ENCODE results near the gene SPAG6. TPM values are rescaled to one million over a fixed set of nuclear protein-coding genes. Genes with fewer than 3 reads are reported as not detected.

Gene SPAG6
- total and polyA plus RNA-seq, 9 of the 15 experiments (the other 6 are each of a cell fraction or from before 2014, with no cell fraction given) = 3.5 to 23.1 (median 11.8) TPM

GRCh38 chr10:22365644-22366434 is 20.5 kb downstream of the SPAG6 start (continued):
- no peak for TF ChIP-seq DDX20 (tag; IDR thresholded peaks at IDR 0.05; ENCODE audit: low read depth)
- no peak for TF ChIP-seq PPARD (CRISPR knock-in tag; IDR thresholded peaks at IDR 0.05)
- peak; percentile 59; the same call in 1 of the 2 replicates for TF ChIP-seq TFE3 (CRISPR knock-in tag; IDR thresholded peaks at IDR 0.05)
- TF ChIP-seq PCBP1 (IDR thresholded peaks at IDR 0.05; ENCODE audit: low read depth, low read length, poor library complexity, severe bottlenecking) = no peak
- peak; percentile 67 for TF ChIP-seq NFE2L1 (tag; IDR thresholded peaks at IDR 0.05; ENCODE audit: borderline replicate concordance, low read depth)
- TF ChIP-seq ZFP1 (CRISPR knock-in tag; IDR thresholded peaks at IDR 0.05) = peak; percentile 85
- no peak for TF ChIP-seq IRF1 (CRISPR knock-in tag; IDR thresholded peaks at IDR 0.05; ENCODE audit: borderline replicate concordance)
- TF ChIP-seq SRSF3 (IDR thresholded peaks at IDR 0.05; ENCODE audit: insufficient read depth, low read length) = no peak
- no peak for TF ChIP-seq KLF6 (CRISPR knock-in tag; IDR thresholded peaks at IDR 0.05; ENCODE audit: borderline replicate concordance)
- TF ChIP-seq ZNF551 (CRISPR knock-in tag; IDR thresholded peaks at IDR 0.05) = no peak
- TF ChIP-seq TRIM25 (IDR thresholded peaks at IDR 0.05; ENCODE audit: borderline replicate concordance) = no peak
- no peak for TF ChIP-seq ZNF740 (CRISPR knock-in tag; IDR thresholded peaks at IDR 0.05)
- TF ChIP-seq ZNF740 (tag; IDR thresholded peaks at IDR 0.05) = no peak
- TF ChIP-seq ATF4 (CRISPR knock-in tag; IDR thresholded peaks at IDR 0.05) = no peak
- TF ChIP-seq FOXK2 (conservative IDR thresholded peaks at IDR 0.05 in 1 of 2, IDR thresholded peaks at IDR 0.05 in 1 of 2; ENCODE audit: low read depth in 2 of 2) = no peak
- TF ChIP-seq ZNF121 (CRISPR knock-in tag; conservative IDR thresholded peaks at IDR 0.05) = no peak
- no peak for TF ChIP-seq ASH1L (IDR thresholded peaks at IDR 0.05; ENCODE audit: borderline replicate concordance, low read depth, partially characterized antibody)
- TF ChIP-seq TGIF2 (CRISPR knock-in tag; IDR thresholded peaks at IDR 0.05) = no peak
- TF ChIP-seq CHCHD3 (CRISPR knock-in tag; IDR thresholded peaks at IDR 0.05) = no peak
